RWPE2 (cell line): ENCODE results near the gene PLK1.
A peak's percentile ranks its signal among the peaks of the same experiment; 100 is the strongest.

Experiments used
- ATAC-seq: fragments of 200-7000 bp; cut with Tn5 transposase; 3 replicates; pipeline ENCODE4 v1.9.1; 2021; ENCODE audit warnings: low read depth
- DNase-seq: peaks from one replicate; pipeline ENCODE4 v3.0.0-alpha.2; 2020; ENCODE audit warnings: low spot score
- H3K27ac ChIP-seq: fragments of 450-650 bp; 2 replicates; pipeline ENCODE4 v1.5.1; 2017; ENCODE audit warnings: mild to moderate bottlenecking; ENCODE audit not compliant: poor library complexity, severe bottlenecking
- H3K27me3 ChIP-seq: fragments of 250-450 bp; sonication (Bioruptor Pico); 2 replicates; pipeline ENCODE4 v1.5.1; 2021; ENCODE audit warnings: mild to moderate bottlenecking, moderate library complexity; ENCODE audit not compliant: insufficient read depth, poor library complexity, severe bottlenecking
- H3K36me3 ChIP-seq: fragments of 250-450 bp; sonication (Bioruptor Pico); 2 replicates; pipeline ENCODE4 v1.5.1; 2020; ENCODE audit warnings: low read depth, mild to moderate bottlenecking, moderate library complexity
- H3K4me1 ChIP-seq: fragments of 250-450 bp; sonication (Bioruptor Pico); 2 replicates; pipeline ENCODE4 v1.5.1; 2021; ENCODE audit warnings: mild to moderate bottlenecking, moderate library complexity; ENCODE audit not compliant: insufficient read depth, poor library complexity, severe bottlenecking
- H3K4me3 ChIP-seq: fragments of 250-450 bp; sonication (Bioruptor Pico); 2 replicates; pipeline ENCODE4 v1.5.1; 2021; ENCODE audit warnings: mild to moderate bottlenecking, moderate library complexity; ENCODE audit not compliant: severe bottlenecking
- H3K9me3 ChIP-seq: fragments of 250-450 bp; sonication (Bioruptor Pico); 2 replicates; pipeline ENCODE4 v1.5.1; 2021; ENCODE audit warnings: mild to moderate bottlenecking, moderate library complexity; ENCODE audit not compliant: severe bottlenecking
- CTCF ChIP-seq: fragments of 450-650 bp; IDR thresholded peaks from one replicate; pipeline ENCODE4 v1.5.1; 2017; ENCODE audit warnings: mild to moderate bottlenecking, moderate library complexity; ENCODE audit not compliant: poor library complexity, severe bottlenecking

The PLK1 gene

GRCh38 chr16:23679274-23679985, 741 bp downstream of the PLK1 start:
- H3K27ac ChIP-seq: peak overlapping the region; percentile 68
- DNase-seq: peak; percentile 66
- no peaks in the 10 kb centered on the region for H3K9me3 ChIP-seq
- peaks cover 46% of the 10 kb centered on the region for H3K36me3 ChIP-seq
- H3K4me1 ChIP-seq: peaks cover 6% of the 10 kb centered on the region
- no peaks in the 10 kb centered on the region for H3K27me3 ChIP-seq
- peak; percentile 61 for ATAC-seq
- H3K4me3 ChIP-seq: peak overlapping the region; percentile 52
- no peak for TF ChIP-seq CTCF

- Histone ChIP-seq H3K4me3 (peak overlapping the region; percentile 52), H3K27me3 (no peaks in the 10 kb centered on the region), H3K36me3 (peaks cover 50% of the 10 kb centered on the region), H3K27ac (peak overlapping the region; percentile 68), H3K9me3 (no peaks in the 10 kb centered on the region), H3K4me1 (peaks cover 6% of the 10 kb centered on the region)
- ATAC-seq (no peak), DNase-seq (no peak)
- TF ChIP-seq CTCF: no peak
Measured at GRCh38 chr16:23679986-23680336, 1.3 kb downstream of the PLK1 start.

GRCh38 chr16:23682181-23682580, 3.5 kb downstream of the PLK1 start:
- TF ChIP-seq CTCF: no peak
- Histone ChIP-seq H3K36me3 (peaks cover 72% of the 10 kb centered on the region), H3K27ac (no peak overlapping the region), H3K27me3 (no peaks in the 10 kb centered on the region), H3K4me3 (no peak overlapping the region), H3K4me1 (peaks cover 6% of the 10 kb centered on the region), H3K9me3 (no peaks in the 10 kb centered on the region)
- ATAC-seq: no peak
- DNase-seq: no peak

GRCh38 chr16:23683487-23683886, 4.8 kb downstream of the PLK1 start:
- no peak overlapping the region for H3K27ac ChIP-seq
- no peaks in the 10 kb centered on the region for H3K9me3 ChIP-seq
- H3K36me3 ChIP-seq: peaks cover 86% of the 10 kb centered on the region
- ATAC-seq (no peak), DNase-seq (no peak)
- no peak for TF ChIP-seq CTCF
- no peak overlapping the region for H3K4me3 ChIP-seq
- H3K27me3 ChIP-seq: no peaks in the 10 kb centered on the region
- H3K4me1 ChIP-seq: peaks cover 6% of the 10 kb centered on the region

- H3K27me3 ChIP-seq: no peaks in the 10 kb centered on the region
- DNase-seq (no peak), ATAC-seq (no peak)
- peaks cover 86% of the 10 kb centered on the region for H3K36me3 ChIP-seq
- no peak overlapping the region for H3K4me3 ChIP-seq
- H3K4me1 ChIP-seq: no peaks in the 10 kb centered on the region
- TF ChIP-seq CTCF: no peak
- H3K27ac ChIP-seq: no peak overlapping the region
- H3K9me3 ChIP-seq: no peaks in the 10 kb centered on the region
Measured at GRCh38 chr16:23687034-23687808, 8.5 kb downstream of the PLK1 start.
